ENCODE measurements around the gene LIX1.

GRCh38 chr5:97136475-97136874 is 5.9 kb downstream of the LIX1 start:
- TF ChIP-seq CTCF (IDR thresholded peaks at IDR 0.05; ENCODE audit: low read depth, low read length, missing input control) (no peak), MAX (IDR thresholded peaks at IDR 0.05) (no peak), RAD21 (IDR thresholded peaks at IDR 0.05) (no peak), FOXA1 (IDR thresholded peaks at IDR 0.05) (no peak), JUND (IDR thresholded peaks at IDR 0.05) (no peak)
